SIG-M5 (cell line): ENCODE measurements around the gene MAPKAP1.

Experiments used
- DNase-seq: peaks from one replicate; lab custom pipeline; 2025; lab: John Stamatoyannopoulos, UW

Gene MAPKAP1

GRCh38 chr9:125513668-125514413, 193.2 kb downstream of the MAPKAP1 start:
- no peak for DNase-seq

DNA sequence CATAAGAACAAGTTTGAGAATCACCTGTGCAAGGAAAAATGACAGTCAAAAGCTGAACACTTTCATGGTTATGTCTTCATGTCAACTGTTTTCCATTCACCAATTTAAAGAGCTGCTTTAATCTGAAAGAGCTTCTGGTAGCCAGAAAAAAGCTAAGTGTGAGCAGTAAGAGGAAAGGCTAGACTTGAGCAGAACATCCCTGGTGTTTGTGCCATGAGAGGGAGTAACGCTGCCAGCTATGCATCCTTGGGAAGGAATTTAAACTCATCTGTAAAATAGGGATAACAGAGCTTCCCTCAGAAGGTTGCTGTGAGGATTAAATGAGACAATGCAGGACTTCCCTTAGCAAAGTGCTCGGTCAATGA, 193.7 kb downstream of the MAPKAP1 start:
- no peak for DNase-seq

DNA sequence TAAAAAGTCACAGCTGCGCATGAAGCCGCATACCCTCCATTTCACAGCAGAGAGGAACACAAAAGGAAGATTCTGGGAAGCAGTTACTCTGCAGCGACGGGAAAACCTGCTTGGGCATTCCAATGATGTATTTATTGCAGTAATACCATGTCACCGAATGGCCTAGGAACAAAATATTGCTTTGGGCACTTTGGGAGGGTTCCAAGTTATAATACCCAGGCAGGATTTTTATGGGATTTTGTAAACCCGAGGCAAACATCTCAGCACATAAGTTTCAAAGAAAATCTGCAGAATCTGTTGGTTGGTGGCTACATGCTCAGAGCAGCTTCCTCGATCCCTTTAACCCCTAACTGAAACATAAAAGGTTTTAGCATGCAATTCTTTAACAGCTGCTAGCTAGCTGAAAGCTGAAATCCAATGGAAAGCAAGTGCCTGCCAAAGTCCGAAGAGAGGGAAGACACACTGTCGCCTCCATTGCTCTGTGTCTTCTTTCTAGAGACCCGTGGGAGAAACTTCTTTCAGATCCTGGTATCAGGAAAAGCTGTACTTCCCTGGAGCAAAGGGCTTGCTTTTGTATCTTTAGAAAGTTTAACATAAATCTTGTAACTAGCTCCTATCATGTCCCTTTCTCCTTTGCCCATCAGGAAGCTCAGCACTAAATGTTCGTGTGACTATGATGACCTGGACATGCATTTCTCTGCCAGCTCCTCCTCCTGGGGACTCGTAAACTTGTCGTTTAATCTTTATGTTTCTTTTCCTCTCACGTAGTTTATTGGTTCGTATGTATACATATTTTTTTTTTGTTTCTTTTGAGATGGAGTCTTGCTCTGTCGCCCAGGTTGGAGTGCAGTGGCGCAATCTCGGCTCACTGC, 195.0 kb downstream of the MAPKAP1 start:
- no peak for DNase-seq

DNA sequence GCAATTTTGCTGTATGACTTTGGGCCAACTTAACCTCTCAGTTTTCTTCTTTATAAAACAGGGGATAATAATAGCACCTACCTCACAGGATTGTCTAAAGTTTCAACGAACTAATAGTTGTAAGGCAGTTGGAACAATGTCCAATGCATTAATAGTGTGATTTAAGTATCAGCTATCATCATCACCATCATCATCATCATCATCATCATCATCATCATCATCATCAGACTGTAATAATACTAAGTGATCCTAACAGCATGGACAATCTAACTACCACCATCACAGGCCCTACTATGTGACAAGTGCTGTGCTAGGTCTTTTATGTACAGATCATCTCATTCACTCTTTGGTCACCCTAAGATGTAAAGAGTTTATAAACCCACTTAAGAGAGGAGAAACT, 196.0 kb downstream of the MAPKAP1 start:
- DNase-seq = no peak

DNA sequence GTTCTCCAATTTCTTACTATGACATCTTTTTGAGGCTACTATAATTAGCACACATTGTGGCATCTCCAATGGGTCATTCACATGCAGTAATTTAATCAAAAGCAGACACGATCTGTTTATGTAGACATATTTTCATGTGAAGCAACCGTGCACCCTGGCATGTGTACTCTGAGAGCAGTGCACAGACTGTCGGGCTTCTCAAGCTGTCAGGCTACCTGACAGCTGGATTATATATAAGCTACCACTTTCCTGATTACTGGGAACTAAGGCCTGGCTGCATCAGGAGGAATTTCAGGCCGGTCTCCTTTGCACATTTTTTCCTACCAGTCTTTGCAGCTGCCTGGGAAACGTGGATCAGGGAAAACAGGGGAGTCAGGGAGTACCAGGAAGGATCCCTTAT, 197.5 kb downstream of the MAPKAP1 start:
- DNase-seq = no peak

- DNase-seq = no peak
These were observed 198.8 kb downstream of the MAPKAP1 start for GRCh38 chr9:125508249-125508648.

- DNase-seq = no peak
These were observed 199.8 kb downstream of the MAPKAP1 start for GRCh38 chr9:125507226-125507625.

DNA sequence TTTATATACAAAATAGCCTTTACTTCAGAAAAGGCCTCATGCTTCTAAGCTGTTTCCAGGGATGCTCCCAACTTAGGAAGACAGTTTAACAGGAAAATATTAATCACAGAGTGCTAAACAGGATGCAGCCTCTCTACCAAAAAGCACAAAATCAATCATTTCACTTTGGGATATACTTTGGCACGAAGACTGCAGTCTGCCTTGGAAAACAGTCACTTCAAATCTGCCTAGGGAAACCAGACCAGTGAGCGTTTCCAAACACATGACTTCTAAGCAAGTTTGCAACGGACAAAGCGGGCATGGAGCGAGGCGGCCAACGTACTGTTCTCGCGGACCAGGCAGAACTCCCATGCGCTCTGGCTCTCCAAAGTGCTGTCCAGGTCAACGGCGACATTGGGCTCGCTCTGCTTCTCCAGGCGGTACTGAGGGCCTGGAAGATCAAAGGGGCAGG, 201.0 kb downstream of the MAPKAP1 start:
- DNase-seq = no peak

- no peak for DNase-seq
These were observed 202.4 kb downstream of the MAPKAP1 start for GRCh38 chr9:125504616-125505015.

GRCh38 chr9:125497906-125498305, 209.1 kb downstream of the MAPKAP1 start:
- DNase-seq = no peak

DNA sequence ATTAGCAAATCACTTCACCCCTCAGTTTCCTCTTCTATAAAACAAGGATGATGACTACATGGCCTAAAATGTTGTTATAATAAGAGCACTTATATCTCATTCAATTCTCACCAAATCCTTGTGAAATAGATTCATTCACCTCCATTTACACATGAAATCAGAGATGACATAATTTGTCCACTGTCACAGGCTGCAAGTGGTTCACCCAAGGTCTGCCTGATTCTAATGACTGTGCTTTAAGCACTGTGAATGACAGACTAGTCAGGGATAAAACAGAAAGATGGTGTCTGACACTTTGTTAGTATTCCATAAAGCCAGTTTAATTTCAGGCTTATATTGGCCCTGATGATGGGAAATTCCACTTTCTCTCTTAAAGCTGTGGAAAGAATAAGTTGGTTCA, 209.5 kb downstream of the MAPKAP1 start:
- no peak for DNase-seq

- no peak for DNase-seq
These were observed 210.6 kb downstream of the MAPKAP1 start for GRCh38 chr9:125496313-125496834.

- DNase-seq = no peak
These were observed 211.6 kb downstream of the MAPKAP1 start for GRCh38 chr9:125495172-125496119.

DNA sequence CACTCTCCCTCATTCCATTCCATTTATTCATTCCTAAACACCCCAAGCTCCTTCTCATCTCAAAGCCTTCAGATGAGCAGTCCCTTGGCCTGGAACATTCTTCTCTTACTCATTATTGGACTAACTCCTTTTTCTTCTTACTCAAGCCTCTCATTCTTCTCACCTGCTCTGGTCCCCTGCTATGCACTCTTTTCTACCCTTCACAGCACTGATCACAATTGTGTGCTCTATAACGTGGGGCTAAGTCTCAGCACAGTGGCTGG, 212.4 kb downstream of the MAPKAP1 start:
- no peak for DNase-seq

DNA sequence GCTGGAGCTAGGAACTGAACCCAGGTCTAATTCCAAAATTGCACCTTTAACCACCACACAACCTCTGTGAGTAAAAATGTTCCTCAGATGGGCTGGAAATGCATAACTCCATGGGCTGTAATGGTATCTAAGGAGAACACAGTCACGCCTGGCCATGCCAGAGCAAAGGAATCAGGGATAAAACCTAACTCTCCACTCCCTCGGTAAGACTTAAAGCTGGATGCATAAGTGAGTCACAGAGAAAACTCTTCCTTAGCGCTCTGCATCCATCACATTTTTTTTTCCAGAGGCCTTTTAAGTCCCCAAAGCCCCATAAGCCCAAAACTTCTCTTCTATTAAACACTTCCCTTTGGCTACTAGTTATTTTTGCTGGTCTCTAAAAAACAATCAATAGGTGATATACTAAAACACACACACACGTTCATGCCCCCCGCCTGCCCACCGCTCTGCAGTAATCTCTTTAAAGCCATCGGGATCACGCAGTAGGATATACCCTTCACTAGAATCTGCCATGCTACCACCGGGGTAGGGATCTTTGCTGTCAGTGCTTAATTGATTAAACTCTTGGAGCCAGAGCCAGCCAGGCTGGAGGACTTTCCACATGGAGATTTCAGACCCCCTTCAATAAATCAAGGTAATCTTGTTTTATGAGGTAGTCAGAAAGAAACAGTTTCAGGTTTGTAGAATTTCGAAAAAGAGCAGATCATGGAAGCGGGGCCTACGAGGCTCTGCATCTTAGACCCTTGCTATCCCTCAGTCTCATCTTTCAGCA, 212.9 kb downstream of the MAPKAP1 start:
- no peak for DNase-seq

DNA sequence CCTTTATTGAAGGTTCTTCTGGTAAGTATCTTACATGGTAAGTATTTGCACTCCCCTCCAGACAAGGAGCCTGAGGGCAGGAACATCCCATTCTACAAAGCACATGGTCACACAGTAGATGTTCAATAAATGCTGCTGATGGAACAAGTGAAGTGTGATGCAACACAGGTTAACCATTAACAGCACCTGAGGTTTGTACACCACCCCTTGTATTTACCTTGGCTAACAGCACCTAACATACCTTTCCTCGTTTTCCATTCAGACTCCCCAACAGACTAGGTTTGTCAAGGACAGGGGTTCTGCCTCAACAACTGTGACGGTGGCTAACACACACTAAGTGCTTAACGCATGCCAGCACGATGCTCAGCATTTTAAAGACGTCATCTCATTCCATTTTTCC, 213.6 kb downstream of the MAPKAP1 start:
- DNase-seq = no peak

GRCh38 chr9:125492719-125493118, 214.3 kb downstream of the MAPKAP1 start:
- no peak for DNase-seq

DNA sequence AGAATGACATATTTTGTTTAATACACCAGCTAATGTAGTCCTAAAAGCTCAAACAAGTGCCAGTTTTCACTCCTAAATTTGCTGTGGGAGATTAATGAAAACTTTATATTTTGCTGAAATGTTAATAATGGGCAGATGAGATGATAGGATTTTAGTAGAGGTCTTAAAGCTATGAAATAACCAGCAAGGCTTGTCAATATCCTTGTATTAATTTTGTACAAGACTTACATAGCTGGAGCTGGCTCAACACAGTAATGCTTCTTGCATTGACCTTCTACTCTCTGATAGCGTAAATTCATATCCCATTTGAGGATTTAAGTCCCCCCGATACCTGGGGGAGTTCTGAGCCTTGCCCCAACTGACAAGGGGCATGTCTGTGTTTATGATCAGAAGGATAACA, 219.2 kb downstream of the MAPKAP1 start:
- DNase-seq = no peak

DNA sequence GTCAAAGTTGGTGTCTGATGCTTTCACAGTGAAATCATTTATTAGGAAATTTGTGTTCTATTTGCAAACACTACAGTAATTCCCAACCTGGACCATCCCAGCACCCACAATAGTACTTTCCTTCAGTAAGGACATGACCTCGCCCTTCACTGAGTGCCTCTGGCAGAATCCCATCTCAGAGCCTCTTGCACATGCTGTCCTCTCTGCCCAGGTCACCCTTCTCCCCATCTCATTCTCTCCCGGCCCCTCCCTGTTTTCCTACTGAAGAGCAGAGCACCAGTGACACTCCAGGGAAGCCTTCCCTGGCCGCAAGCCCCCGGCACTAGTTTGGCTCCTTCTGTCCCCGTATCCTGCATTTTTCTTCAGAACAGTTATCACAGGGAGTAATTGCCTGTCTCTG, 220.4 kb downstream of the MAPKAP1 start:
- no peak for DNase-seq

DNA sequence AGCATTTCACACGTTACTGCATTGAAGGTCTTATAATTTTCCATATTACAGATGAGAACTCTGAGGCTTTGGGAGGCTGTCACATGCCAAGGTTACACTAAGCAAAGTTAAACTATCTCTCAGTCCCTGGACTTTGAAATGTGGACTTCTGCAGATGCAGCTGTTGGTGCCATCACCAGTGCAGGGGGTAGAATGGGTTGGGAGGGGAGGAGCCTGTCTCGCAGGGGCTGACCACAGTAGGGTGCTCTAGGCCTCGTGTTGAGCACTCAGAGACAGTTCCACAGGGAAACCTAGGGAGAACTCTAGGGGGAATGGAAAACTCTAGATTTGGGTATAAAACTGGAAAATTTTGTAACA, 220.9 kb downstream of the MAPKAP1 start:
- DNase-seq = no peak

DNA sequence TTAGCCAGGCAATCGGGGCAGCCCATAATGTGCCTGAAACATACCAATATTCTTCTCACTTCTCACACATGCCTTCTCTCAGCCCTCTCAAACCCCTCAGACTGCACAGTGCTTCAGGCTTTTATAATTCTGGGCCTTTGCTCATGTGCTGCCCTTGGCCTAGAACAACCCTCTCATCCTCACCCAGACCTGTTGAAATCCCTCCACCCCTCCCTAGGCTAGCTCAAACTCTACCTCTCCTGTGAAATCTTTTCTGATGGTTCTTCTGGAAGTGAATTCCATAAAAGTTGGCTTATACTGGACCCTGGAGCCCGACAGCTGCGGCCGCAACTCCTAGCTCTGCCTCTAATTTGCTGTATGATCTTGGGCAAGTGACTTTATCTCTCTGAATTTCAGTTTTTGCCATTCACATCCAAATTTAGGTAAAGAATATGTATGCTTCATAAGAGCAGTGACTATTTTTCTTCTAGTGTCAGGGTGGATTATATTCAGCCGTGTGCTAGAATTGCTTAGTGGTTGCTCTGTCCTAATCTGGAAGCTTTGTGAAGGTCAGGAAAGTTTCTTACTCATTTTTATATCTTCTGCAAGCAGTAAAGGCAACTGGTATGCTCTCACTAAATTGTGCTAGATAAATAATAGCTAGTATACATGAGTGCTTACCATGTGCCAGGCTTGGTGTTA, 221.4 kb downstream of the MAPKAP1 start:
- no peak for DNase-seq
